WTC11 (cell line): ENCODE data around the gene BECN2. TPM values are rescaled to one million over a fixed set of nuclear protein-coding genes. Genes with fewer than 3 reads are reported as not detected.

Experiments
- ATAC-seq: fragments of 200-7000 bp; cut with Tn5 transposase; 2 replicates; pipeline ENCODE4 v1.10.0; 2021; ENCODE audit warnings: mild to moderate bottlenecking, moderate library complexity
- CTCF ChIA-PET: fragments of 300-600 bp; sonication (Branson Sonifier 250); formaldehyde crosslinking; loops from one replicate; lab custom pipeline; 2021; ENCODE audit warnings: antibody characterized with exemption; lab: Charles Lee
- POLR2A ChIA-PET: fragments of 350-600 bp; sonication (Branson Sonifier 250); formaldehyde crosslinking; loops from one replicate; lab custom pipeline; 2021; ENCODE audit warnings: antibody characterized with exemption; lab: Charles Lee
- DNase-seq: peaks from one replicate; pipeline ENCODE4 v3.0.0; 2021; ENCODE audit warnings: low spot score
- H3K27ac Mint-ChIP-seq: 2 replicates; pipeline ENCODE4 v1.8.0; 2021; ENCODE audit warnings: mixed read lengths
- H3K27me3 Mint-ChIP-seq: 2 replicates; pipeline ENCODE4 v1.8.0; 2021; ENCODE audit warnings: low read depth, mild to moderate bottlenecking, moderate library complexity, mixed read lengths
- H3K36me3 Mint-ChIP-seq: 2 replicates; pipeline ENCODE4 v1.8.0; 2021; ENCODE audit warnings: mixed read lengths
- H3K4me1 Mint-ChIP-seq: 2 replicates; pipeline ENCODE4 v1.8.0; 2022; ENCODE audit warnings: mixed read lengths
- H3K4me3 Mint-ChIP-seq: 2 replicates; pipeline ENCODE4 v1.8.0; 2021; ENCODE audit warnings: mild to moderate bottlenecking, moderate library complexity, mixed read lengths
- H3K9me3 Mint-ChIP-seq: 2 replicates; pipeline ENCODE4 v1.8.0; 2021; ENCODE audit warnings: mixed read lengths
- ATF1 ChIP-seq: sonication (generic); formaldehyde crosslinking; IDR thresholded peaks from 2 replicates; pipeline ENCODE4 v1.8.1; 2023; ENCODE audit warnings: mild to moderate bottlenecking, moderate library complexity, missing genetic modification reagents
- CBFB ChIP-seq: sonication (generic); formaldehyde crosslinking; IDR thresholded peaks from 2 replicates; pipeline ENCODE4 v1.8.1; 2022; ENCODE audit warnings: mild to moderate bottlenecking, low read depth, missing genetic modification reagents
- ERG ChIP-seq: fragments of 250-450 bp; sonication (Bioruptor Pico); IDR thresholded peaks from 2 replicates; pipeline ENCODE4 v1.8.0; 2021; ENCODE audit warnings: mild to moderate bottlenecking
- ESRRA ChIP-seq: sonication (generic); formaldehyde crosslinking; IDR thresholded peaks from 2 replicates; pipeline ENCODE4 v1.8.1; 2022; ENCODE audit warnings: mild to moderate bottlenecking, missing genetic modification reagents, borderline replicate concordance
- FOXJ3 ChIP-seq: sonication (generic); formaldehyde crosslinking; IDR thresholded peaks from 2 replicates; pipeline ENCODE4 v1.9.0; 2021; ENCODE audit warnings: missing genetic modification reagents, mild to moderate bottlenecking, borderline replicate concordance
- FOXP1 ChIP-seq: sonication (generic); formaldehyde crosslinking; IDR thresholded peaks from 2 replicates; pipeline ENCODE4 v1.8.0; 2022; ENCODE audit warnings: missing genetic modification reagents, mild to moderate bottlenecking, moderate library complexity, borderline replicate concordance
- GRHL2 ChIP-seq: fragments of 250-450 bp; sonication (Bioruptor Pico); IDR thresholded peaks from 2 replicates; pipeline ENCODE4 v1.8.0; 2022; ENCODE audit warnings: mild to moderate bottlenecking, moderate library complexity; ENCODE audit not compliant: insufficient replicate concordance, severe bottlenecking
- JUN ChIP-seq: sonication (generic); formaldehyde crosslinking; IDR thresholded peaks from 2 replicates; pipeline ENCODE4 v1.8.0; 2023; ENCODE audit warnings: mild to moderate bottlenecking, missing genetic modification reagents
- MAX ChIP-seq: sonication (generic); formaldehyde crosslinking; IDR thresholded peaks from 2 replicates; pipeline ENCODE4 v1.8.0; 2022; ENCODE audit warnings: mild to moderate bottlenecking, missing genetic modification reagents
- NFE2L1 ChIP-seq: sonication (generic); formaldehyde crosslinking; IDR thresholded peaks from 2 replicates; pipeline ENCODE4 v1.8.1; 2023; ENCODE audit warnings: missing genetic modification reagents
- RELA ChIP-seq: sonication (generic); formaldehyde crosslinking; IDR thresholded peaks from 2 replicates; pipeline ENCODE4 v1.8.1; 2022; ENCODE audit warnings: missing genetic modification reagents, mild to moderate bottlenecking, borderline replicate concordance
- TEAD1 ChIP-seq: sonication (generic); formaldehyde crosslinking; IDR thresholded peaks from 2 replicates; pipeline ENCODE4 v1.8.0; 2022; ENCODE audit warnings: mild to moderate bottlenecking, missing genetic modification reagents
- TP53 ChIP-seq: sonication (generic); formaldehyde crosslinking; IDR thresholded peaks from 2 replicates; pipeline ENCODE4 v1.8.1; 2023; ENCODE audit warnings: mild to moderate bottlenecking, missing genetic modification reagents
- ZNF281 ChIP-seq: sonication (generic); formaldehyde crosslinking; IDR thresholded peaks from 2 replicates; pipeline ENCODE4 v1.8.0; 2023; ENCODE audit warnings: mild to moderate bottlenecking, missing genetic modification reagents
- total RNA-seq: library from RNA; stranded (reverse); gene quantifications from 3 replicates; pipeline ENCODE4 v1.2.3, GENCODE V29; 2021
- TF ChIP-seq, protein P1 (sequence below): sonication (generic); formaldehyde crosslinking; IDR thresholded peaks from 2 replicates; pipeline ENCODE4 v1.8.1; 2023; ENCODE audit warnings: mild to moderate bottlenecking, moderate library complexity, missing genetic modification reagents
- TF ChIP-seq, protein P2 (sequence below): sonication (generic); formaldehyde crosslinking; IDR thresholded peaks from 2 replicates; pipeline ENCODE4 v1.8.0; 2023; ENCODE audit warnings: missing genetic modification reagents, mild to moderate bottlenecking, borderline replicate concordance
- TF ChIP-seq, protein P3 (sequence below): sonication (generic); formaldehyde crosslinking; IDR thresholded peaks from 2 replicates; pipeline ENCODE4 v1.8.1; 2023; ENCODE audit warnings: mild to moderate bottlenecking, missing genetic modification reagents, moderate library complexity

The BECN2 gene
- total RNA-seq, 1 experiment from 2014 or later: not detected

- DNase-seq (no peak), ATAC-seq (no peak)
- Mint-ChIP-seq H3K36me3 (no peaks in the 10 kb centered on the region), H3K27ac (no peak overlapping the region), H3K4me1 (peaks cover 28% of the 10 kb centered on the region), H3K4me3 (no peak overlapping the region), H3K27me3 (peaks cover 5% of the 10 kb centered on the region), H3K9me3 (peaks cover 10% of the 10 kb centered on the region)
- no peak for TF ChIP-seq MAX (CRISPR knock-in tag)
- TF ChIP-seq FOXJ3 (CRISPR knock-in tag): no peak
- no peak for TF ChIP-seq CBFB (CRISPR knock-in tag)
- TF ChIP-seq, protein P1, sequence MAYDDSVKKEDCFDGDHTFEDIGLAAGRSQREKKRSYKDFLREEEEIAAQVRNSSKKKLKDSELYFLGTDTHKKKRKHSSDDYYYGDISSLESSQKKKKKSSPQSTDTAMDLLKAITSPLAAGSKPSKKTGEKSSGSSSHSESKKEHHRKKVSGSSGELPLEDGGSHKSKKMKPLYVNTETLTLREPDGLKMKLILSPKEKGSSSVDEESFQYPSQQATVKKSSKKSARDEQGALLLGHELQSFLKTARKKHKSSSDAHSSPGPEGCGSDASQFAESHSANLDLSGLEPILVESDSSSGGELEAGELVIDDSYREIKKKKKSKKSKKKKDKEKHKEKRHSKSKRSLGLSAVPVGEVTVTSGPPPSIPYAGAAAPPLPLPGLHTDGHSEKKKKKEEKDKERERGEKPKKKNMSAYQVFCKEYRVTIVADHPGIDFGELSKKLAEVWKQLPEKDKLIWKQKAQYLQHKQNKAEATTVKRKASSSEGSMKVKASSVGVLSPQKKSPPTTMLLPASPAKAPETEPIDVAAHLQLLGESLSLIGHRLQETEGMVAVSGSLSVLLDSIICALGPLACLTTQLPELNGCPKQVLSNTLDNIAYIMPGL (CRISPR knock-in tag): no peak
- no peak for TF ChIP-seq ZNF281 (CRISPR knock-in tag)
- TF ChIP-seq, protein P2, sequence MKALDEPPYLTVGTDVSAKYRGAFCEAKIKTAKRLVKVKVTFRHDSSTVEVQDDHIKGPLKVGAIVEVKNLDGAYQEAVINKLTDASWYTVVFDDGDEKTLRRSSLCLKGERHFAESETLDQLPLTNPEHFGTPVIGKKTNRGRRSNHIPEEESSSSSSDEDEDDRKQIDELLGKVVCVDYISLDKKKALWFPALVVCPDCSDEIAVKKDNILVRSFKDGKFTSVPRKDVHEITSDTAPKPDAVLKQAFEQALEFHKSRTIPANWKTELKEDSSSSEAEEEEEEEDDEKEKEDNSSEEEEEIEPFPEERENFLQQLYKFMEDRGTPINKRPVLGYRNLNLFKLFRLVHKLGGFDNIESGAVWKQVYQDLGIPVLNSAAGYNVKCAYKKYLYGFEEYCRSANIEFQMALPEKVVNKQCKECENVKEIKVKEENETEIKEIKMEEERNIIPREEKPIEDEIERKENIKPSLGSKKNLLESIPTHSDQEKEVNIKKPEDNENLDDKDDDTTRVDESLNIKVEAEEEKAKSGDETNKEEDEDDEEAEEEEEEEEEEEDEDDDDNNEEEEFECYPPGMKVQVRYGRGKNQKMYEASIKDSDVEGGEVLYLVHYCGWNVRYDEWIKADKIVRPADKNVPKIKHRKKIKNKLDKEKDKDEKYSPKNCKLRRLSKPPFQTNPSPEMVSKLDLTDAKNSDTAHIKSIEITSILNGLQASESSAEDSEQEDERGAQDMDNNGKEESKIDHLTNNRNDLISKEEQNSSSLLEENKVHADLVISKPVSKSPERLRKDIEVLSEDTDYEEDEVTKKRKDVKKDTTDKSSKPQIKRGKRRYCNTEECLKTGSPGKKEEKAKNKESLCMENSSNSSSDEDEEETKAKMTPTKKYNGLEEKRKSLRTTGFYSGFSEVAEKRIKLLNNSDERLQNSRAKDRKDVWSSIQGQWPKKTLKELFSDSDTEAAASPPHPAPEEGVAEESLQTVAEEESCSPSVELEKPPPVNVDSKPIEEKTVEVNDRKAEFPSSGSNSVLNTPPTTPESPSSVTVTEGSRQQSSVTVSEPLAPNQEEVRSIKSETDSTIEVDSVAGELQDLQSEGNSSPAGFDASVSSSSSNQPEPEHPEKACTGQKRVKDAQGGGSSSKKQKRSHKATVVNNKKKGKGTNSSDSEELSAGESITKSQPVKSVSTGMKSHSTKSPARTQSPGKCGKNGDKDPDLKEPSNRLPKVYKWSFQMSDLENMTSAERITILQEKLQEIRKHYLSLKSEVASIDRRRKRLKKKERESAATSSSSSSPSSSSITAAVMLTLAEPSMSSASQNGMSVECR: no peak
- TF ChIP-seq ATF1 (CRISPR knock-in tag): no peak
- no peak for TF ChIP-seq TEAD1 (CRISPR knock-in tag)
- no peak for TF ChIP-seq JUN (CRISPR knock-in tag)
- no peak for TF ChIP-seq RELA
- TF ChIP-seq TP53 (CRISPR knock-in tag): no peak
- TF ChIP-seq GRHL2 (CRISPR knock-in tag): no peak
- TF ChIP-seq FOXP1 (CRISPR knock-in tag): no peak
- TF ChIP-seq ESRRA (CRISPR knock-in tag): no peak
- TF ChIP-seq, protein P3, sequence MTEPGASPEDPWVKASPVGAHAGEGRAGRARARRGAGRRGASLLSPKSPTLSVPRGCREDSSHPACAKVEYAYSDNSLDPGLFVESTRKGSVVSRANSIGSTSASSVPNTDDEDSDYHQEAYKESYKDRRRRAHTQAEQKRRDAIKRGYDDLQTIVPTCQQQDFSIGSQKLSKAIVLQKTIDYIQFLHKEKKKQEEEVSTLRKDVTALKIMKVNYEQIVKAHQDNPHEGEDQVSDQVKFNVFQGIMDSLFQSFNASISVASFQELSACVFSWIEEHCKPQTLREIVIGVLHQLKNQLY (CRISPR knock-in tag): no peak
- TF ChIP-seq NFE2L1 (CRISPR knock-in tag): no peak
- no peak for TF ChIP-seq ERG (CRISPR knock-in tag)
- CTCF ChIA-PET: interaction anchor here (0.5 kb wide), 1 partner anchor 16 kb away, joined by 4 read pairs; no protein-coding TSS in a partner anchor
- POLR2A ChIA-PET: no interaction called here
These were observed 44.5 kb downstream of the BECN2 start for GRCh38 chr1:242002072-242002471.
